IPS DF 6.9 (cell line): ENCODE data around the gene ZNF613.
A peak's percentile ranks its signal among the peaks of the same experiment; 100 is the strongest.

Source experiments
- DNase-seq: peaks from one replicate; pipeline ENCODE4 v3.0.0-alpha.2; 2013; ENCODE audit warnings: low read depth, low spot score
- H3K27ac ChIP-seq: one replicate; pipeline ENCODE4 v1.5.1; 2013; ENCODE audit warnings: low read length, control low read depth
- H3K27me3 ChIP-seq: 2 replicates; pipeline ENCODE4 v1.6.1; 2013; ENCODE audit warnings: mild to moderate bottlenecking, low read length; ENCODE audit not compliant: control insufficient read depth, insufficient read depth
- H3K36me3 ChIP-seq: 2 replicates; pipeline ENCODE4 v1.6.1; 2013; ENCODE audit warnings: low read length; ENCODE audit not compliant: control insufficient read depth, insufficient read depth
- H3K4me1 ChIP-seq: 2 replicates; pipeline ENCODE4 v1.6.1; 2013; ENCODE audit warnings: low read length; ENCODE audit not compliant: control insufficient read depth, insufficient read depth
- H3K4me3 ChIP-seq: 2 replicates; pipeline ENCODE4 v1.5.1; 2013; ENCODE audit warnings: mild to moderate bottlenecking, low read length
- H3K9me3 ChIP-seq: 2 replicates; pipeline ENCODE4 v1.6.1; 2013; ENCODE audit warnings: low read length, inconsistent platforms; ENCODE audit not compliant: control insufficient read depth, insufficient read depth
- WGBS: extraction: QIAGEN DNeasy Blood & Tissue Kit; methylation state at CpG from one replicate; pipeline ENCODE4 v1.1.7; 2013; ENCODE audit warnings: mixed read lengths, missing lambda C conversion rate; ENCODE audit not compliant: insufficient read length, insufficient coverage; 5-methylcytosine and 5-hydroxymethylcytosine counted together

ZNF613 gene

GRCh38 chr19:51926784-51927741, at the start of gene ZNF613:
Gene ZNF613, plus strand, starts transcription at chr19:51927472. Its CDS starts 8,749 bp downstream, at chr19:51936221.
- H3K4me1 ChIP-seq = no peaks in the 10 kb centered on the region
- H3K27me3 ChIP-seq = no peaks in the 10 kb centered on the region
- H3K9me3 ChIP-seq = peaks cover 3% of the 10 kb centered on the region
- peak; percentile 90 for DNase-seq
- peak within 1 kb of the TSS; percentile 75 for H3K4me3 ChIP-seq
- H3K36me3 ChIP-seq = no peaks in the 10 kb centered on the region
- WGBS = no CpG with 5 or more reads among the region's 52 CpGs
- no peak within 1 kb of the TSS for H3K27ac ChIP-seq

GRCh38 chr19:51882518-51882917, 44.8 kb upstream of the ZNF613 start:
- no peak overlapping the region for H3K4me3 ChIP-seq
- no CpG with 5 or more reads among the region's 3 CpGs for WGBS
- no peaks in the 10 kb centered on the region for H3K4me1 ChIP-seq
- no peak overlapping the region for H3K27ac ChIP-seq
- no peak for DNase-seq
- no peaks in the 10 kb centered on the region; the same call in 1 of the 2 replicates for H3K27me3 ChIP-seq
- peaks cover 2% of the 10 kb centered on the region for H3K9me3 ChIP-seq
- peaks cover 18% of the 10 kb centered on the region; the same call in 1 of the 2 replicates for H3K36me3 ChIP-seq

GRCh38 chr19:51884713-51885112, 42.6 kb upstream of the ZNF613 start:
- Histone ChIP-seq H3K4me1 (no peaks in the 10 kb centered on the region), H3K9me3 (no peaks in the 10 kb centered on the region; the same call in 1 of the 2 replicates), H3K4me3 (no peak overlapping the region), H3K27ac (no peak overlapping the region), H3K27me3 (no peaks in the 10 kb centered on the region), H3K36me3 (peaks cover 19% of the 10 kb centered on the region; the same call in 1 of the 2 replicates)
- DNase-seq = no peak
- WGBS = no CpG with 5 or more reads among the region's 2 CpGs

- H3K36me3 ChIP-seq = peaks cover 32% of the 10 kb centered on the region
- H3K27ac ChIP-seq = no peak within 1 kb of the TSS
- no peaks in the 10 kb centered on the region for H3K4me1 ChIP-seq
- peak; percentile 64 for DNase-seq
- no peaks in the 10 kb centered on the region for H3K27me3 ChIP-seq
- no CpG with 5 or more reads among the region's 56 CpGs for WGBS
- H3K9me3 ChIP-seq = peaks cover 15% of the 10 kb centered on the region
- H3K4me3 ChIP-seq = peak within 1 kb of the TSS; percentile 51
Observed at GRCh38 chr19:51887522-51888498, 39.5 kb upstream of the ZNF613 start, which contains the start of gene ZNF577. Gene ZNF577, minus strand, starts transcription at chr19:51887951. Its CDS starts 7,569 bp downstream, at chr19:51880382.

GRCh38 chr19:51889934-51890333, 37.3 kb upstream of the ZNF613 start:
- Histone ChIP-seq H3K27ac (no peak overlapping the region), H3K27me3 (no peaks in the 10 kb centered on the region), H3K9me3 (peaks cover 18% of the 10 kb centered on the region), H3K4me1 (no peaks in the 10 kb centered on the region), H3K4me3 (no peak overlapping the region), H3K36me3 (peaks cover 47% of the 10 kb centered on the region)
- no peak for DNase-seq

GRCh38 chr19:51891193-51891747, 36.0 kb upstream of the ZNF613 start:
- Histone ChIP-seq H3K27me3 (no peaks in the 10 kb centered on the region), H3K4me1 (no peaks in the 10 kb centered on the region), H3K9me3 (peaks cover 18% of the 10 kb centered on the region), H3K4me3 (no peak overlapping the region), H3K27ac (no peak overlapping the region), H3K36me3 (peaks cover 55% of the 10 kb centered on the region)
- WGBS = no CpG with 5 or more reads among the region's 10 CpGs
- no peak for DNase-seq

GRCh38 chr19:51901860-51902259, 25.4 kb upstream of the ZNF613 start:
- H3K27me3 ChIP-seq = no peaks in the 10 kb centered on the region
- WGBS = no CpG with 5 or more reads among the region's 4 CpGs
- H3K9me3 ChIP-seq = peaks cover 2% of the 10 kb centered on the region; the same call in 1 of the 2 replicates
- no peaks in the 10 kb centered on the region; the same call in 1 of the 2 replicates for H3K4me1 ChIP-seq
- peaks cover 42% of the 10 kb centered on the region for H3K36me3 ChIP-seq
- no peak overlapping the region for H3K27ac ChIP-seq
- DNase-seq = no peak
- H3K4me3 ChIP-seq = no peak overlapping the region

GRCh38 chr19:51903192-51903591, 24.1 kb upstream of the ZNF613 start:
- Histone ChIP-seq H3K4me1 (no peaks in the 10 kb centered on the region; the same call in 1 of the 2 replicates), H3K9me3 (peaks cover 2% of the 10 kb centered on the region; the same call in 1 of the 2 replicates), H3K27me3 (no peaks in the 10 kb centered on the region), H3K27ac (no peak overlapping the region), H3K4me3 (peak overlapping the region; percentile 29; the same call in 1 of the 2 replicates), H3K36me3 (peaks cover 32% of the 10 kb centered on the region; the same call in 1 of the 2 replicates)
- DNase-seq = no peak
- no CpG with 5 or more reads among the region's 8 CpGs for WGBS

GRCh38 chr19:51904331-51905165, 22.7 kb upstream of the ZNF613 start, which contains the start of gene ZNF649:
Gene ZNF649, minus strand, starts transcription at chr19:51905017. Its CDS starts 4,910 bp downstream, at chr19:51900107.
- Histone ChIP-seq H3K9me3 (peaks cover 2% of the 10 kb centered on the region; the same call in 1 of the 2 replicates), H3K4me1 (peaks cover 1% of the 10 kb centered on the region; the same call in 1 of the 2 replicates), H3K27ac (peak within 1 kb of the TSS; percentile 78), H3K27me3 (no peaks in the 10 kb centered on the region), H3K36me3 (peaks cover 21% of the 10 kb centered on the region; the same call in 1 of the 2 replicates), H3K4me3 (peak within 1 kb of the TSS; percentile 63; the same call in 1 of the 2 replicates)
- WGBS = no CpG with 5 or more reads among the region's 43 CpGs
- no peak for DNase-seq
